ENCODE results near the gene DNM3.

DNA sequence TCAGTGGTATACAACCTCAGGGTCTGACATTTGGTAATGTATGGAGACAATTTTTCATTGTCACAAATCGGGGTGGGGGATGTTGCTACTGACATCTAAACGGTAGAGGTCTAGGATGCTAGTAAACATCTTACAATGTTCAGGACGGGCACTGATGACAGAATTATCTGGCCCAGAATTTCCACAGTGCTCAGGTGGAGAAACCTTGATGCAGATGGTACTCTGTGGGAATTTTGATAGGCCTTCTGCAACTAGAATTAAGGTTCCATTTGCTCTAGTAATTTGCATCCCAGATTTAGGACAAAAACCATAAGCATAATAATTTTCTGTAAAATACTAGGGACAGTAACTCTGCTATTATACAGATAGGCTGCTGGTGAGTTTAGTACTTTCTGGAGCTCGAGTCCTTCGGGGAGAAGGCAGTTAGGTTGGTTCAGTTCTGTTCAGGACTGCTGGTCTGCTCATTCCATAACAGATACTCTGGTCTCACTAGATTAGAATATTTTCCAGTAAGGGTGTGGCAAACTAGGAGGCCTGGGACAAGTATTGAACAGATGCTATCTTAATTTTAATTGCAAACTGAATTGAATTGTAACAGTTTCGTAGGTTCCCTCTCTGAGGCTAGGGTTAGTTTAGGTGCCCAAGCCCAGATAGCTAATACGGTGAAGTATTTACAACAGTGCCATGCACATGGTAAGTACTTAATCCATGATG is 48.5 kb upstream of the DNM3 start:
- TF ChIP-seq, protein P1, sequence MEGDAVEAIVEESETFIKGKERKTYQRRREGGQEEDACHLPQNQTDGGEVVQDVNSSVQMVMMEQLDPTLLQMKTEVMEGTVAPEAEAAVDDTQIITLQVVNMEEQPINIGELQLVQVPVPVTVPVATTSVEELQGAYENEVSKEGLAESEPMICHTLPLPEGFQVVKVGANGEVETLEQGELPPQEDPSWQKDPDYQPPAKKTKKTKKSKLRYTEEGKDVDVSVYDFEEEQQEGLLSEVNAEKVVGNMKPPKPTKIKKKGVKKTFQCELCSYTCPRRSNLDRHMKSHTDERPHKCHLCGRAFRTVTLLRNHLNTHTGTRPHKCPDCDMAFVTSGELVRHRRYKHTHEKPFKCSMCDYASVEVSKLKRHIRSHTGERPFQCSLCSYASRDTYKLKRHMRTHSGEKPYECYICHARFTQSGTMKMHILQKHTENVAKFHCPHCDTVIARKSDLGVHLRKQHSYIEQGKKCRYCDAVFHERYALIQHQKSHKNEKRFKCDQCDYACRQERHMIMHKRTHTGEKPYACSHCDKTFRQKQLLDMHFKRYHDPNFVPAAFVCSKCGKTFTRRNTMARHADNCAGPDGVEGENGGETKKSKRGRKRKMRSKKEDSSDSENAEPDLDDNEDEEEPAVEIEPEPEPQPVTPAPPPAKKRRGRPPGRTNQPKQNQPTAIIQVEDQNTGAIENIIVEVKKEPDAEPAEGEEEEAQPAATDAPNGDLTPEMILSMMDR (IDR thresholded peaks at IDR 0.05), result no peak
- no peak for TF ChIP-seq POLR2AphosphoS5 (IDR thresholded peaks at IDR 0.05)
- no peak for TF ChIP-seq POLR2A (IDR thresholded peaks at IDR 0.05)
- TF ChIP-seq EP300 (IDR thresholded peaks at IDR 0.05), result no peak
